ENCODE measurements around the gene BCL2. TPM values are rescaled to one million over a fixed set of nuclear protein-coding genes. Genes with fewer than 3 reads are reported as not detected.

The BCL2 gene
- total and polyA plus RNA-seq, 9 of the 15 experiments (the other 6 are each of a cell fraction or from before 2014, with no cell fraction given), result 0.10 to 1.1 (median 0.65) TPM

DNA sequence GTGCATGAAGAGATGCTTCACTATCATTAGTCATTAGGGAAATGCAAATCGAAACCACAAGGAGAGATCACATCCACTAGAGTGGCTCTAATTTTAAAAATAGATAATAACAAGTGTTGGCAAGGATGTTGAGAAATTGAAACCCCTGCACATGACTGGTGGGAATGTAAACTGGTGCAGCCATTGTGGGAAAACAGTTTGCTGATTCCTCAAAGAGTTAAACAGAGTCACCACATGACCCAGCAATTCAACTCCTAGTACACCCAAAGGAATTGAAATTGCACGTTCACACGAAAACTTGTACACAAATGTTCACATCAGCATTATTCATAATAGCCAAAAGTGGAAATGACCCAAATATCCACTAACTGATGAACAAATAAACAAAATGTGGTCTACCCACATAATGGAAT is 179.5 kb downstream of the BCL2 start:
- Histone ChIP-seq H3K27me3 (ENCODE audit: control insufficient read depth in 2 of 2, insufficient read depth in 2 of 2, low read length in 2 of 2) (peaks cover 9 to 35% of the 10 kb centered on the region in 2 experiments; a peak in 3 of 5 replicates), H2AFZ (ENCODE audit: low read depth, low read length) (no peak overlapping the region), H3K79me2 (ENCODE audit: control insufficient read depth, insufficient read depth, low read length) (no peaks in the 10 kb centered on the region), H3K4me2 (ENCODE audit: insufficient read depth, low read length) (no peak overlapping the region), H3K9me1 (ENCODE audit: control insufficient read depth, insufficient read depth, low read length) (no peaks in the 10 kb centered on the region), H3K9me3 (replicated peaks; ENCODE audit: control insufficient read depth, insufficient read depth, low read depth, low read length) (no peaks in the 10 kb centered on the region), H3K36me3 (ENCODE audit: control insufficient read depth, insufficient read depth, low read length) (no peaks in the 10 kb centered on the region), H3K4me1 (replicated peaks in 1 of 2; ENCODE audit: control insufficient read depth in 2 of 2, insufficient read depth in 2 of 2, low read length in 2 of 2) (no peaks in the 10 kb centered on the region), H4K20me1 (replicated peaks; ENCODE audit: control insufficient read depth, insufficient read depth, low read length) (no peaks in the 10 kb centered on the region), H3K27ac (ENCODE audit: extremely low read depth, low read depth, low read length) (no peak overlapping the region), H3K9ac (ENCODE audit: insufficient read depth in 1 of 2, low read depth in 2 of 2, low read length in 2 of 2) (no peak overlapping the region), H3K4me3 (no peak overlapping the region)
- 10% methylated on average over 3 of the region's 3 CpGs for whole genome bisulfite sequencing (ENCODE audit: insufficient coverage, low coverage, missing lambda C conversion rate)
- intact Hi-C loops (cut with micrococcal nuclease), result no loop called here
- CTCF ChIA-PET (ENCODE audit: low intra/inter-chr PET ratio), result no interaction called here
- BruUV-seq (replicated peaks), result no TSS peak
- FAIRE-seq (no peak), ATAC-seq (no peak), DNase-seq (ENCODE audit: extremely low read depth in 1 of 4, low spot score in 3 of 4) (no peak)
- TF ChIP-seq C11orf30 (IDR thresholded peaks at IDR 0.05; ENCODE audit: low read depth) (0 out of 2 replicates have a peak, but pooled peaks have one; percentile 31), CGGBP1 (CRISPR knock-in tag; IDR thresholded peaks at IDR 0.05) (no peak), ZNF316 (IDR thresholded peaks at IDR 0.05) (peak; percentile 45), SRSF1 (IDR thresholded peaks at IDR 0.05; ENCODE audit: low read depth, low read length) (no peak), MAFG (tag; conservative IDR thresholded peaks at IDR 0.05) (0 out of 2 replicates have a peak, but pooled peaks have one; percentile 16)
- POLR2A ChIA-PET, result no interaction called here
- in situ Hi-C loops (cut with MboI), result no loop called here

Data from K562 (cell line).